Measurements from ENCODE around the gene SLIT1.

DNA sequence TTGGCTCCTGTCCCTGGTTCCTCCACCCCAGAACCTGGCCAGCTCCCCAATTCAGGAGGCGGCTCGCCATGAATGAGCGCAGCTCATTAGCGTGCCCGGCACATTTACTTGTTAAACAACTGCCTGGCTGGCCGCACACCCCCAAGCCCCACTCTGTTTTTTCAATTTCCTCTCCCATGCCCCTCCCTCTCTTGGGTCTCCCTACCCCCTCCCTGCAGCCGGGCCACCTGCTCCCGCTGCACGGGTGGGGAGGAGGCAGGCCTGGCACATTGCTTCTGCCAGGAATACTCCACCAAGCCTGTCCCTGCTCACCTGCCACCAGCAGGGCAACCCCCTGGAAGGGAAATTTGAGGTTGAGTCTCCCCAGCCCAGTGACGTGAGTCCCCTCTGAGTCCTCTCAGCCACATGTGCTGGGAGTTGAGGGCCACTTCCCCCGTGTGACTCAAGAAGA lies 2.5 kb upstream of the SLIT1 start:
- TF ChIP-seq, protein P1, sequence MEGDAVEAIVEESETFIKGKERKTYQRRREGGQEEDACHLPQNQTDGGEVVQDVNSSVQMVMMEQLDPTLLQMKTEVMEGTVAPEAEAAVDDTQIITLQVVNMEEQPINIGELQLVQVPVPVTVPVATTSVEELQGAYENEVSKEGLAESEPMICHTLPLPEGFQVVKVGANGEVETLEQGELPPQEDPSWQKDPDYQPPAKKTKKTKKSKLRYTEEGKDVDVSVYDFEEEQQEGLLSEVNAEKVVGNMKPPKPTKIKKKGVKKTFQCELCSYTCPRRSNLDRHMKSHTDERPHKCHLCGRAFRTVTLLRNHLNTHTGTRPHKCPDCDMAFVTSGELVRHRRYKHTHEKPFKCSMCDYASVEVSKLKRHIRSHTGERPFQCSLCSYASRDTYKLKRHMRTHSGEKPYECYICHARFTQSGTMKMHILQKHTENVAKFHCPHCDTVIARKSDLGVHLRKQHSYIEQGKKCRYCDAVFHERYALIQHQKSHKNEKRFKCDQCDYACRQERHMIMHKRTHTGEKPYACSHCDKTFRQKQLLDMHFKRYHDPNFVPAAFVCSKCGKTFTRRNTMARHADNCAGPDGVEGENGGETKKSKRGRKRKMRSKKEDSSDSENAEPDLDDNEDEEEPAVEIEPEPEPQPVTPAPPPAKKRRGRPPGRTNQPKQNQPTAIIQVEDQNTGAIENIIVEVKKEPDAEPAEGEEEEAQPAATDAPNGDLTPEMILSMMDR (IDR thresholded peaks at IDR 0.05; ENCODE audit: low read length): no peak
- no peak for TF ChIP-seq EZH2 (IDR thresholded peaks at IDR 0.05; ENCODE audit: borderline replicate concordance, low read length)
